K562 (cell line): Measurements from ENCODE around the gene SLC7A8. TPM values are rescaled to one million over a fixed set of nuclear protein-coding genes. Genes with fewer than 3 reads are reported as not detected.

Experiments
- ATF1 ChIP-seq, 2 experiments: fragments of 450-650 bp in 1 of 2; IDR thresholded peaks; 2 replicates each; pipeline ENCODE4 v1.6.1; 2016; ENCODE audit warnings: missing compliant biosample characterization in 1 of 2, missing genetic modification characterization in 1 of 2
- C11orf30 ChIP-seq: fragments of 450-650 bp; IDR thresholded peaks from 2 replicates; pipeline ENCODE4 v1.6.1; 2016; ENCODE audit warnings: low read depth, mild to moderate bottlenecking
- CC2D1A ChIP-seq: fragments of 450-650 bp; IDR thresholded peaks from 2 replicates; pipeline ENCODE4 v1.6.1; 2017; ENCODE audit warnings: mild to moderate bottlenecking
- EZH2 ChIP-seq: IDR thresholded peaks from 2 replicates; pipeline ENCODE4 v1.6.1; 2012; ENCODE audit warnings: low read depth, mild to moderate bottlenecking, inconsistent platforms, low read length, borderline replicate concordance
- LCOR ChIP-seq: sonication (generic); formaldehyde crosslinking; IDR thresholded peaks from 2 replicates; pipeline ENCODE4 v1.8.0; 2022; ENCODE audit warnings: mild to moderate bottlenecking, missing genetic modification reagents
- MAZ ChIP-seq, 2 experiments: fragments of 450-650 bp in 1 of 2; sonication (generic) in 1 of 2; formaldehyde crosslinking; IDR thresholded peaks in 1 of 2; conservative IDR thresholded peaks in 1 of 2; 2 replicates each; pipeline versions ENCODE4 v1.4.0 to v1.5.0; 2020; ENCODE audit warnings: mild to moderate bottlenecking in 1 of 2, missing genetic modification reagents in 1 of 2
- NCOA4 ChIP-seq: fragments of 450-650 bp; IDR thresholded peaks from 2 replicates; pipeline ENCODE4 v1.6.1; 2018; ENCODE audit warnings: mild to moderate bottlenecking; ENCODE audit not compliant: partially characterized antibody
- PTRF ChIP-seq: fragments of 450-650 bp; IDR thresholded peaks from 2 replicates; pipeline ENCODE4 v1.6.1; 2016; ENCODE audit warnings: mild to moderate bottlenecking, missing genetic modification characterization, missing compliant biosample characterization
- RBM25 ChIP-seq: fragments of 200-400 bp; formaldehyde crosslinking; IDR thresholded peaks from 2 replicates; pipeline ENCODE4 v1.6.1; 2018; ENCODE audit warnings: low read length, low read depth, moderate library complexity; ENCODE audit not compliant: severe bottlenecking
- SLC30A9 ChIP-seq: fragments of 250-450 bp; sonication (Bioruptor Pico); IDR thresholded peaks from 2 replicates; pipeline ENCODE4 v1.8.0; 2022; ENCODE audit warnings: mild to moderate bottlenecking, moderate library complexity
- TARDBP ChIP-seq: fragments of 450-650 bp; IDR thresholded peaks from 2 replicates; pipeline ENCODE4 v1.6.1; 2016
- ZBTB17 ChIP-seq: fragments of 450-650 bp; formaldehyde crosslinking; IDR thresholded peaks from 2 replicates; pipeline ENCODE4 v1.4.0; 2020; ENCODE audit warnings: mild to moderate bottlenecking
- ZBTB8A ChIP-seq: fragments of 450-650 bp; IDR thresholded peaks from 2 replicates; pipeline ENCODE4 v1.6.1; 2018; ENCODE audit warnings: mild to moderate bottlenecking, moderate library complexity; ENCODE audit not compliant: partially characterized antibody
- ZNF23 ChIP-seq: fragments of 250-450 bp; sonication (Bioruptor Pico); IDR thresholded peaks from 2 replicates; pipeline ENCODE4 v1.4.0; 2020; ENCODE audit warnings: mild to moderate bottlenecking
- ZNF311 ChIP-seq: fragments of 250-450 bp; sonication (Bioruptor Pico); IDR thresholded peaks from 2 replicates; pipeline ENCODE4 v1.4.0; 2020; ENCODE audit warnings: mild to moderate bottlenecking, moderate library complexity
- ZNF316 ChIP-seq: fragments of 450-650 bp; IDR thresholded peaks from 2 replicates; pipeline ENCODE4 v1.6.1; 2016
- ZNF324 ChIP-seq: fragments of 250-450 bp; sonication (Bioruptor Pico); IDR thresholded peaks from 2 replicates; pipeline ENCODE4 v1.4.0; 2020; ENCODE audit warnings: mild to moderate bottlenecking
- ZNF589 ChIP-seq: fragments of 200-800 bp; sonication (Bioruptor generic); IDR thresholded peaks from 2 replicates; pipeline ENCODE4 v1.6.1; 2016; ENCODE audit warnings: low read depth, missing genetic modification characterization, missing compliant biosample characterization
- polyA plus RNA-seq, 8 experiments: library from polyadenylated mRNA; depleted of rRNA in 4 of 8; stranded (reverse) in 5 of 8; unstranded in 3 of 8; fragments of >200 nt; fragmentation: Nextera tagmentation in 2 of 8; fragmentation: Illumina TruSeq in 1 of 8; extraction: Ambion mirVana in 2 of 8; extraction: Trizol in 1 of 8; gene quantifications; 2 replicates each; pipeline versions ENCODE4 v1.2.1 to v1.2.3, GENCODE V29; 2011 to 2014; ENCODE audit warnings: inconsistent platforms in 1 of 8, missing spikeins in 1 of 8
- total RNA-seq, 7 experiments: library from RNA; depleted of rRNA in 6 of 7; stranded (reverse); fragments of >200 nt in 6 of 7; fragmentation: Illumina TruSeq in 2 of 7; extraction: Trizol in 2 of 7; gene quantifications; 2 replicates each; pipeline versions ENCODE4 v1.2.1 to v1.2.3, GENCODE V29; 2011 to 2021; ENCODE audit warnings: low replicate concordance in 1 of 7
- TF ChIP-seq, protein P1 (sequence below): sonication (generic); IDR thresholded peaks from 2 replicates; pipeline ENCODE4 v1.6.1; 2016
- TF ChIP-seq, protein P2 (sequence below): fragments of 250-450 bp; sonication (Bioruptor Pico); IDR thresholded peaks from 2 replicates; pipeline ENCODE4 v1.8.0; 2021; ENCODE audit warnings: moderate library complexity, mild to moderate bottlenecking, inconsistent platforms
- TF ChIP-seq, protein P3 (sequence below): sonication (generic); formaldehyde crosslinking; IDR thresholded peaks from 2 replicates; pipeline ENCODE4 v1.8.0; 2022; ENCODE audit warnings: missing genetic modification reagents, mild to moderate bottlenecking, moderate library complexity, borderline replicate concordance

SLC7A8 gene
- total and polyA plus RNA-seq, 9 of the 15 experiments (the other 6 are each of a cell fraction or from before 2014, with no cell fraction given): 2.0 to 33.0 (median 6.0) TPM

DNA sequence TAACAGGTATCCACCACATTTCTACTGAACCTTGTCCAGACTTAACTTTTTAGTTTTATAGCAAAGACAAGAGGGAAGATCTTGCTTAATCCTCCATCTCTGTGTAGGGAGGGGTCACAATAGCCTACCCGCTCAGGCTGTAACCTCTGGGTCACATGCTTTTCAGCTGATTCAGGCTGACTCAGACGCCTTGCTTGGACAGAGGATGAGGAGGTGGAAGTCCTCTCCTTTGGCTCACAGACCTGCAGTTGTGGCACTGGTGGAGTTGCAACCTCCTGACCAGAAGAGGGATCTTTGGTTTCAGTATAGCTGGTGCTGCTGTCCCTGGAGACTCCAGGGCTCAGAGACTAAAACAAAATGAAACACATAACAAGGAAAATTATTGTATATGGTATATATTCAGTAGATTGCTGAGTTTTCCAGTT, 104.8 kb downstream of the SLC7A8 start (continued):
- TF ChIP-seq ATF1 (CRISPR knock-in tag; IDR thresholded peaks at IDR 0.05) (no peak), ATF1 (tag; IDR thresholded peaks at IDR 0.05) (peak; percentile 27; the same call in 1 of the 2 replicates), ZNF316 (peak; percentile 91), ZBTB17 (CRISPR knock-in tag) (no peak), EZH2 (no peak), SLC30A9 (no peak), TARDBP (no peak), PTRF (tag) (no peak), RBM25 (no peak), ZNF324 (no peak), NCOA4 (no peak), ZBTB8A (no peak), C11orf30 (peak; percentile 92), LCOR (CRISPR knock-in tag) (no peak), ZNF589 (peak; percentile 74; the same call in 1 of the 2 replicates), MAZ (CRISPR knock-in tag; conservative IDR thresholded peaks at IDR 0.05 in 1 of 2, IDR thresholded peaks at IDR 0.05 in 1 of 2) (peak in 1 of 2 experiments; percentile 29; a peak in 1 of 4 replicates), CC2D1A (no peak), ZNF311 (CRISPR knock-in tag) (no peak), ZNF23 (CRISPR knock-in tag) (no peak)
- TF ChIP-seq, protein P1, sequence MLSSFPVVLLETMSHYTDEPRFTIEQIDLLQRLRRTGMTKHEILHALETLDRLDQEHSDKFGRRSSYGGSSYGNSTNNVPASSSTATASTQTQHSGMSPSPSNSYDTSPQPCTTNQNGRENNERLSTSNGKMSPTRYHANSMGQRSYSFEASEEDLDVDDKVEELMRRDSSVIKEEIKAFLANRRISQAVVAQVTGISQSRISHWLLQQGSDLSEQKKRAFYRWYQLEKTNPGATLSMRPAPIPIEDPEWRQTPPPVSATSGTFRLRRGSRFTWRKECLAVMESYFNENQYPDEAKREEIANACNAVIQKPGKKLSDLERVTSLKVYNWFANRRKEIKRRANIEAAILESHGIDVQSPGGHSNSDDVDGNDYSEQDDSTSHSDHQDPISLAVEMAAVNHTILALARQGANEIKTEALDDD: peak; percentile 57
- TF ChIP-seq, protein P2, sequence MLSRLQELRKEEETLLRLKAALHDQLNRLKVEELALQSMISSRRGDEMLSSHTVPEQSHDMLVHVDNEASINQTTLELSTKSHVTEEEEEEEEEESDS (CRISPR knock-in tag): no peak
- TF ChIP-seq, protein P3, sequence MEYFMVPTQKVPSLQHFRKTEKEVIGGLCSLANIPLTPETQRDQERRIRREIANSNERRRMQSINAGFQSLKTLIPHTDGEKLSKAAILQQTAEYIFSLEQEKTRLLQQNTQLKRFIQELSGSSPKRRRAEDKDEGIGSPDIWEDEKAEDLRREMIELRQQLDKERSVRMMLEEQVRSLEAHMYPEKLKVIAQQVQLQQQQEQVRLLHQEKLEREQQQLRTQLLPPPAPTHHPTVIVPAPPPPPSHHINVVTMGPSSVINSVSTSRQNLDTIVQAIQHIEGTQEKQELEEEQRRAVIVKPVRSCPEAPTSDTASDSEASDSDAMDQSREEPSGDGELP: peak; percentile 99
